OCI-LY3 (cell line): ENCODE data around the gene METTL13.

ENCODE experiments used
- EZH2phosphoT487 ChIP-seq: fragments of 200-600 bp; shearing (Covaris generic); IDR thresholded peaks from 2 replicates; pipeline ENCODE4 v1.6.1; 2018; ENCODE audit warnings: antibody characterized with exemption, mixed run types, low read depth
- TF ChIP-seq, protein P1 (sequence below): fragments of 200-600, 300-600 bp; sonication (generic); IDR thresholded peaks from 2 replicates; pipeline ENCODE4 v1.5.1; 2014; ENCODE audit warnings: antibody characterized with exemption, low read length, low read depth

GRCh38 chr1:171756856-171757255, 24.6 kb upstream of the METTL13 start:
- TF ChIP-seq, protein P1, sequence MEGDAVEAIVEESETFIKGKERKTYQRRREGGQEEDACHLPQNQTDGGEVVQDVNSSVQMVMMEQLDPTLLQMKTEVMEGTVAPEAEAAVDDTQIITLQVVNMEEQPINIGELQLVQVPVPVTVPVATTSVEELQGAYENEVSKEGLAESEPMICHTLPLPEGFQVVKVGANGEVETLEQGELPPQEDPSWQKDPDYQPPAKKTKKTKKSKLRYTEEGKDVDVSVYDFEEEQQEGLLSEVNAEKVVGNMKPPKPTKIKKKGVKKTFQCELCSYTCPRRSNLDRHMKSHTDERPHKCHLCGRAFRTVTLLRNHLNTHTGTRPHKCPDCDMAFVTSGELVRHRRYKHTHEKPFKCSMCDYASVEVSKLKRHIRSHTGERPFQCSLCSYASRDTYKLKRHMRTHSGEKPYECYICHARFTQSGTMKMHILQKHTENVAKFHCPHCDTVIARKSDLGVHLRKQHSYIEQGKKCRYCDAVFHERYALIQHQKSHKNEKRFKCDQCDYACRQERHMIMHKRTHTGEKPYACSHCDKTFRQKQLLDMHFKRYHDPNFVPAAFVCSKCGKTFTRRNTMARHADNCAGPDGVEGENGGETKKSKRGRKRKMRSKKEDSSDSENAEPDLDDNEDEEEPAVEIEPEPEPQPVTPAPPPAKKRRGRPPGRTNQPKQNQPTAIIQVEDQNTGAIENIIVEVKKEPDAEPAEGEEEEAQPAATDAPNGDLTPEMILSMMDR = no peak
- no peak for TF ChIP-seq EZH2phosphoT487
